ENCODE data around the gene FIG4. TPM values are rescaled to one million over a fixed set of nuclear protein-coding genes. Genes with fewer than 3 reads are reported as not detected.

The FIG4 gene
- polyA plus RNA-seq, 1 of the 3 experiments (the other 2 are of a cell fraction): 6.8 TPM

DNA sequence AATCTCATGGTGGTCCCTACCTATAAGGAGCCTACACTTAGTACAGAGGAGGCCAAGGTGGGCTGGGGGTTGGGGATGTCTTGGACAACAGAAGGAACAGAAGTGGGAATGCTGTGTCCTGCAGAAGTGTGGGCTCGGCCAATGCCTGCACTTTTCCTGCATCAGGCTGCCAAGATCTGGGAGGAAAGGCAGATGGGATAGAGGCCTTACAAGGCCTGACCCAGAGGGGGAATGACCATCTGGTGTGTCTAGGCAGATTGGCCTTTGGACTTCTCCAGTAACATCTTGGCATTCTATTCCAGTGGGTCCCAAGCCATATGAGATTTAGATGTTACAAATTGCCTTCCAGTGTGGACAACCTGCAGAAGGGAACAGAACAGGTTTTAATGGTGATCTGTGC, 162.3 kb downstream of the FIG4 start (continued):
- TF ChIP-seq, protein P1, sequence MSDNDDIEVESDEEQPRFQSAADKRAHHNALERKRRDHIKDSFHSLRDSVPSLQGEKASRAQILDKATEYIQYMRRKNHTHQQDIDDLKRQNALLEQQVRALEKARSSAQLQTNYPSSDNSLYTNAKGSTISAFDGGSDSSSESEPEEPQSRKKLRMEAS (IDR thresholded peaks at IDR 0.05; ENCODE audit: low read depth): no peak
- TF ChIP-seq CHD2 (IDR thresholded peaks at IDR 0.05; ENCODE audit: low read length, partially characterized antibody) (no peak), SMC3 (IDR thresholded peaks at IDR 0.05; ENCODE audit: low read depth, low read length) (no peak)

DNA sequence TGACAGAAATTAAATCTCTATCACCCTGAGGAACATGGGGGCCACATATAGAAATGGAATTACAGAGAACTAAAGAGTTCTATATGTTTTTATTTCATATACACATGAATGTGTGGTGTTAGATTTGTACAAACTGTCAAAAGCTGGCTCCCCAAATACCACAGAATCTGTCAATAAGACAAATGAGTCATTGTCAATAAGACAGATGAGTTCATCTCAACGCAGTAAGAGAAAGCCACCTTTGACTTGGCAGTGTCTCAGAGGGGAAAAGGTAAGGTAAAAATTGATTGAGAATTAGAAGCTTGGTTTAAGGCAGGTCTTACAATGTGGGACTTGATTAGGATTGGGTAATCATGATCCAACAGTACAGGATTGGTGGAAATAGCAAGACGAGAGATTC, 162.9 kb downstream of the FIG4 start:
- ChIA-PET CTCF (no interaction called here), POLR2A (no interaction called here)
- Histone ChIP-seq H3K4me1 (ENCODE audit: control insufficient read depth in 1 of 2, insufficient read depth in 2 of 2, low read depth in 1 of 2, low read length in 1 of 2) (no peaks in the 10 kb centered on the region), H3K79me2 (ENCODE audit: insufficient read depth) (no peaks in the 10 kb centered on the region), H3K27me3 (ENCODE audit: insufficient read depth) (no peaks in the 10 kb centered on the region), H3K4me2 (no peak overlapping the region), H3K4me3 (ENCODE audit: low read depth in 2 of 2, low read length in 1 of 2) (no peak overlapping the region), H3K9me2 (no peaks in the 10 kb centered on the region), H3K9me3 (no peaks in the 10 kb centered on the region), H3F3A (replicated peaks; ENCODE audit: insufficient read depth) (no peaks in the 10 kb centered on the region), H3K9ac (no peak overlapping the region), H2AFZ (ENCODE audit: low read depth) (no peak overlapping the region), H4K20me1 (ENCODE audit: insufficient read depth) (no peaks in the 10 kb centered on the region), H3K27ac (ENCODE audit: low read depth in 2 of 2, low read length in 1 of 2) (no peak overlapping the region), H3K36me3 (replicated peaks in 1 of 2; ENCODE audit: control insufficient read depth in 1 of 2, insufficient read depth in 2 of 2, low read length in 1 of 2) (no peaks in the 10 kb centered on the region)
- no peak for DNase-seq
- no peak for TF ChIP-seq MEF2A (IDR thresholded peaks at IDR 0.05; ENCODE audit: borderline replicate concordance, low read depth)
- TF ChIP-seq FOSL2 (IDR thresholded peaks at IDR 0.05; ENCODE audit: borderline replicate concordance, low read depth): no peak
- no peak for TF ChIP-seq NRF1 (IDR thresholded peaks at IDR 0.05; ENCODE audit: low read depth, low read length)
- no peak for TF ChIP-seq RXRA (IDR thresholded peaks at IDR 0.05; ENCODE audit: borderline replicate concordance, low read depth)
- no peak for TF ChIP-seq CTCF (IDR thresholded peaks at IDR 0.05)
- TF ChIP-seq, protein P1 (IDR thresholded peaks at IDR 0.05; ENCODE audit: low read depth): no peak
- no peak for TF ChIP-seq TEAD4 (IDR thresholded peaks at IDR 0.05; ENCODE audit: borderline replicate concordance, insufficient read depth)
- no peak for TF ChIP-seq EZH2phosphoT487 (IDR thresholded peaks at IDR 0.05; ENCODE audit: borderline replicate concordance, low read depth)
- no peak for TF ChIP-seq TAF1 (IDR thresholded peaks at IDR 0.05; ENCODE audit: borderline replicate concordance, low read depth, low read length)
- TF ChIP-seq RFX5 (IDR thresholded peaks at IDR 0.05; ENCODE audit: low read length): no peak
- TF ChIP-seq USF1 (IDR thresholded peaks at IDR 0.05; ENCODE audit: borderline replicate concordance, low read depth): no peak
- TF ChIP-seq GABPA (IDR thresholded peaks at IDR 0.05; ENCODE audit: low read depth): no peak
- TF ChIP-seq RCOR1 (IDR thresholded peaks at IDR 0.05; ENCODE audit: low read length): no peak
- no peak for TF ChIP-seq SIN3A (IDR thresholded peaks at IDR 0.05; ENCODE audit: borderline replicate concordance, low read depth, low read length)
- no peak for TF ChIP-seq POLR2AphosphoS5 (IDR thresholded peaks at IDR 0.05; ENCODE audit: low read depth, low read length)
- TF ChIP-seq FOXJ3 (CRISPR knock-in tag; IDR thresholded peaks at IDR 0.05): no peak
- 78% methylated on average over 2 of the region's 2 CpGs for WGBS (ENCODE audit: low lambda C conversion rate)
